ENCODE measurements around the gene RAB11FIP4. TPM values are rescaled to one million over a fixed set of nuclear protein-coding genes. Genes with fewer than 3 reads are reported as not detected.

Gene RAB11FIP4
- total and polyA plus RNA-seq, 2 donors (not counting 1 experiment from before 2014, with no cell fraction given) = 17.0 to 70.5 TPM

GRCh38 chr17:31509095-31509804 lies 117.8 kb downstream of the RAB11FIP4 start:
- peaks cover 0 to 30% of the 10 kb centered on the region in 2 experiments for H3K36me3 ChIP-seq (replicated peaks in 1 of 2; ENCODE audit: control extremely low read depth in 1 of 2, control insufficient read depth in 1 of 2, extremely low read depth in 1 of 2, insufficient read depth in 2 of 2, low read length in 1 of 2)
- Mint-ChIP-seq H3K4me3 (peak overlapping the region; percentile 94), H3K9me3 (ENCODE audit: insufficient read depth) (no peaks in the 10 kb centered on the region), H3K27me3 (no peaks in the 10 kb centered on the region), H3K4me1 (peaks cover 56% of the 10 kb centered on the region), H3K27ac (peak overlapping the region; percentile 96)
- H3K27me3 ChIP-seq (replicated peaks in 1 of 4; ENCODE audit: control extremely low read depth in 1 of 4, control insufficient read depth in 3 of 4, insufficient read depth in 4 of 4, low read length in 3 of 4) = no peaks in the 10 kb centered on the region
- peaks cover 95% of the 10 kb centered on the region for H3K79me2 ChIP-seq (ENCODE audit: control insufficient read depth, insufficient read depth, low read length)
- peak overlapping the region; percentile 63 for H2AFZ ChIP-seq (ENCODE audit: insufficient read depth, low read depth, low read length, poor library complexity, severe bottlenecking)
- H3K9me3 ChIP-seq (ENCODE audit: control extremely low read depth in 1 of 3, control insufficient read depth in 2 of 3, insufficient read depth in 1 of 3, low read length in 2 of 3) = no peaks in the 10 kb centered on the region
- peaks cover 45% of the 10 kb centered on the region for H4K20me1 ChIP-seq (ENCODE audit: control insufficient read depth, insufficient read depth, low read length, poor library complexity, severe bottlenecking)
- TF ChIP-seq EZH2 (IDR thresholded peaks at IDR 0.05; ENCODE audit: borderline replicate concordance, insufficient read depth, low read depth, low read length, poor library complexity, severe bottlenecking) = no peak
- no peak for TF ChIP-seq CTCF (IDR thresholded peaks at IDR 0.05)
- CTCF ChIA-PET = interaction anchor here (1.0 to 5.7 kb wide), 12 partner anchors 10 to 333 kb away, joined by 3 to 94 read pairs (median 8); no protein-coding TSS in a partner anchor
- peak overlapping the region; percentile 91 for H3K4me2 ChIP-seq (replicated peaks; ENCODE audit: low read depth, low read length, poor library complexity, severe bottlenecking)
- H3K4me3 ChIP-seq (ENCODE audit: control extremely low read depth in 1 of 5, extremely low read depth in 1 of 5, insufficient read depth in 1 of 5, low read depth in 2 of 5, low read length in 4 of 5) = peak overlapping the region; percentile 24 to 65 (median 38)
- intact Hi-C loops (cut with micrococcal nuclease) = loop anchor here (5.0 kb wide), 1 partner anchor 37 kb away; no protein-coding TSS in a partner anchor
- POLR2A ChIA-PET = interaction anchor here (0.5 to 3.7 kb wide), 9 partner anchors 10 to 30 kb away, joined by 3 to 34 read pairs (median 4); no protein-coding TSS in a partner anchor
- H3K27ac ChIP-seq (ENCODE audit: low read length in 2 of 2) = peak overlapping the region; percentile 83 to 89
- DNase-seq (no peak), ATAC-seq (ENCODE audit: low read depth) (no peak)
- peaks cover 49 to 56% of the 10 kb centered on the region in 2 donors for H3K4me1 ChIP-seq (ENCODE audit: control insufficient read depth in 2 of 2, insufficient read depth in 2 of 2, low read length in 2 of 2)
- H3K9ac ChIP-seq (ENCODE audit: low read length) = peak overlapping the region; percentile 62
- 29% methylated on average over 12 of the region's 13 CpGs for WGBS (ENCODE audit: insufficient coverage)

GRCh38 chr17:31509805-31510177 lies 118.3 kb downstream of the RAB11FIP4 start:
- Histone ChIP-seq H3K4me1 (ENCODE audit: control insufficient read depth in 2 of 2, insufficient read depth in 2 of 2, low read length in 2 of 2) (peaks cover 49 to 56% of the 10 kb centered on the region in 2 donors), H3K9me3 (ENCODE audit: control extremely low read depth in 1 of 3, control insufficient read depth in 2 of 3, insufficient read depth in 1 of 3, low read length in 2 of 3) (no peaks in the 10 kb centered on the region), H3K79me2 (ENCODE audit: control insufficient read depth, insufficient read depth, low read length) (peaks cover 95% of the 10 kb centered on the region), H3K36me3 (replicated peaks in 1 of 2; ENCODE audit: control extremely low read depth in 1 of 2, control insufficient read depth in 1 of 2, extremely low read depth in 1 of 2, insufficient read depth in 2 of 2, low read length in 1 of 2) (peaks cover 0 to 30% of the 10 kb centered on the region in 2 experiments), H3K4me3 (ENCODE audit: control extremely low read depth in 1 of 5, extremely low read depth in 1 of 5, insufficient read depth in 1 of 5, low read depth in 2 of 5, low read length in 4 of 5) (peak overlapping the region in 3 of 5 experiments; percentile 18 to 65 (median 38)), H4K20me1 (ENCODE audit: control insufficient read depth, insufficient read depth, low read length, poor library complexity, severe bottlenecking) (peaks cover 48% of the 10 kb centered on the region), H3K27me3 (replicated peaks in 1 of 4; ENCODE audit: control extremely low read depth in 1 of 4, control insufficient read depth in 3 of 4, insufficient read depth in 4 of 4, low read length in 3 of 4) (no peaks in the 10 kb centered on the region), H3K4me2 (replicated peaks; ENCODE audit: low read depth, low read length, poor library complexity, severe bottlenecking) (peak overlapping the region; percentile 91), H3K27ac (ENCODE audit: low read length in 2 of 2) (peak overlapping the region; percentile 83 to 89), H2AFZ (ENCODE audit: insufficient read depth, low read depth, low read length, poor library complexity, severe bottlenecking) (peak overlapping the region; percentile 13), H3K9ac (ENCODE audit: low read length) (peak overlapping the region; percentile 62)
- intact Hi-C loops (cut with micrococcal nuclease) = loop anchor here (5.0 kb wide), 1 partner anchor 37 kb away; no protein-coding TSS in a partner anchor
- H3K27me3 Mint-ChIP-seq = no peaks in the 10 kb centered on the region
- peak overlapping the region; percentile 96 for H3K27ac Mint-ChIP-seq
- DNase-seq (no peak), ATAC-seq (ENCODE audit: low read depth) (no peak)
- WGBS (ENCODE audit: insufficient coverage) = 91% methylated on average over 5 of the region's 5 CpGs
- TF ChIP-seq CTCF (IDR thresholded peaks at IDR 0.05) (no peak), EZH2 (IDR thresholded peaks at IDR 0.05; ENCODE audit: borderline replicate concordance, insufficient read depth, low read depth, low read length, poor library complexity, severe bottlenecking) (no peak)
- H3K9me3 Mint-ChIP-seq (ENCODE audit: insufficient read depth) = no peaks in the 10 kb centered on the region
- peaks cover 56% of the 10 kb centered on the region for H3K4me1 Mint-ChIP-seq
- CTCF ChIA-PET = interaction anchor here (0.9 to 5.7 kb wide), 10 partner anchors 10 to 332 kb away, joined by 5 to 94 read pairs (median 8); no protein-coding TSS in a partner anchor
- peak overlapping the region; percentile 94 for H3K4me3 Mint-ChIP-seq
- POLR2A ChIA-PET = interaction anchor here (0.6 to 3.7 kb wide), 5 partner anchors 16 to 26 kb away, joined by 3 to 34 read pairs (median 3); no protein-coding TSS in a partner anchor
